Spleen (tissue), 11 donors: Measurements from ENCODE around the gene KPNA1. TPM values are rescaled to one million over a fixed set of nuclear protein-coding genes. Genes with fewer than 3 reads are reported as not detected.

Source experiments
- DNase-seq: peaks from one replicate; pipeline ENCODE4 v3.0.0-alpha.2; 2020
- H3K27ac ChIP-seq, 8 donors: fragments of 200-600 bp; sonication (generic) in 7 of 8; 1 replicate in 4 of 8; 2 replicates in 4 of 8; pipeline versions ENCODE4 v1.5.0 to v1.8.0; 2016 to 2021; ENCODE audit warnings: inconsistent platforms in 4 of 8, mild to moderate bottlenecking in 4 of 8, moderate library complexity in 1 of 8
- H3K27me3 ChIP-seq, 7 donors: fragments of 200-600 bp; sonication (generic) in 6 of 7; replicated peaks in 1 of 7; 1 replicate in 4 of 7; 2 replicates in 3 of 7; pipeline versions ENCODE4 v1.5.0 to v1.8.0; 2016 to 2021; ENCODE audit warnings: inconsistent platforms in 3 of 7, mild to moderate bottlenecking in 1 of 7
- H3K36me3 ChIP-seq, 6 donors: fragments of 200-600 bp; sonication (generic) in 5 of 6; 1 replicate in 4 of 6; 2 replicates in 2 of 6; pipeline versions ENCODE4 v1.5.0 to v1.8.0; 2016 to 2021; ENCODE audit warnings: inconsistent platforms in 2 of 6
- H3K4me1 ChIP-seq, 6 donors: fragments of 200-600 bp; sonication (generic) in 5 of 6; 1 replicate in 3 of 6; 2 replicates in 3 of 6; pipeline versions ENCODE4 v1.5.0 to v1.8.0; 2016 to 2021; ENCODE audit warnings: inconsistent platforms in 3 of 6
- H3K4me3 ChIP-seq, 8 donors: fragments of 200-600 bp; sonication (generic) in 7 of 8; 1 replicate in 4 of 8; 2 replicates in 4 of 8; pipeline versions ENCODE4 v1.5.0 to v1.8.0; 2016 to 2021; ENCODE audit warnings: inconsistent platforms in 4 of 8, mild to moderate bottlenecking in 4 of 8, moderate library complexity in 2 of 8
- H3K9me3 ChIP-seq, 8 donors: fragments of 200-600 bp; sonication (generic) in 7 of 8; 1 replicate in 4 of 8; 2 replicates in 4 of 8; pipeline versions ENCODE4 v1.5.0 to v1.8.0; 2016 to 2021; ENCODE audit warnings: inconsistent platforms in 4 of 8
- CTCF ChIP-seq, 11 experiments: fragments of 200-600 bp in 7 of 11; fragments of 450-650 bp in 4 of 11; sonication (generic) in 4 of 11; IDR thresholded peaks in 8 of 11; conservative IDR thresholded peaks in 3 of 11; 1 replicate in 7 of 11; 2 replicates in 4 of 11; pipeline versions ENCODE4 v1.4.0 to v1.8.0; 2016 to 2021; ENCODE audit warnings: antibody characterized with exemption in 11 of 11, inconsistent platforms in 4 of 11, mild to moderate bottlenecking in 1 of 11
- POLR2A ChIP-seq, 3 donors: fragments of 450-650 bp; IDR thresholded peaks; one replicate each; pipeline ENCODE4 v1.5.1; 2017; ENCODE audit warnings: antibody characterized with exemption in 3 of 3, mild to moderate bottlenecking in 1 of 3
- POLR2AphosphoS5 ChIP-seq, 3 donors: sonication (generic); formaldehyde crosslinking; IDR thresholded peaks; one replicate each; pipeline ENCODE4 v1.5.1; 2017; ENCODE audit warnings: antibody characterized with exemption in 3 of 3
- WGBS, 5 donors: extraction: QIAGEN DNeasy Blood & Tissue Kit in 3 of 5; methylation state at CpG; one replicate each; pipeline versions ENCODE4 v1.1.5 to v1.1.7; 2013 to 2018; 5-methylcytosine and 5-hydroxymethylcytosine counted together
- intact Hi-C: fragments of 100-400 bp; cut with DNase I; formaldehyde crosslinking; loops from one replicate; pipeline ENCODE4 v1.15.0; 2023; ENCODE audit warnings: low total_unique reads
- polyA plus RNA-seq, 3 donors: library from polyadenylated mRNA; stranded (reverse); fragments of 200-250 nt; gene quantifications; one replicate each; pipeline ENCODE4 v1.2.1, GENCODE V29; 2013
- total RNA-seq, 7 donors: library from RNA; depleted of rRNA in 3 of 7; stranded (reverse); fragments of >200 nt in 3 of 7; fragmentation: NEBNext Ultra II Directional in 4 of 7; extraction: Animal tissue kit (Norgen Biotek cat#: 25700) in 4 of 7; gene quantifications; one replicate each; pipeline versions ENCODE4 v1.1.0 to v1.2.1, GENCODE V29; 2016 to 2021
- donor health status: healthy with polysubstance abuse.
- donor health status: DM: no; HTN: no; CAD: no; lungs with moderate emphysema.
- donor health status: DM: no; HTN: no; CAD: no.
- donor health status: Bipolar disorder and iron deficiency.
- donor health status: healthy.
- donor health status: DM: no; HTN: no; CAD: no.
- donor health status: DM: yes; HTN: yes; CAD: no.

KPNA1 gene
- total and polyA plus RNA-seq, 10 donors, result 8.5 to 74.4 (median 45.7) TPM

DNA sequence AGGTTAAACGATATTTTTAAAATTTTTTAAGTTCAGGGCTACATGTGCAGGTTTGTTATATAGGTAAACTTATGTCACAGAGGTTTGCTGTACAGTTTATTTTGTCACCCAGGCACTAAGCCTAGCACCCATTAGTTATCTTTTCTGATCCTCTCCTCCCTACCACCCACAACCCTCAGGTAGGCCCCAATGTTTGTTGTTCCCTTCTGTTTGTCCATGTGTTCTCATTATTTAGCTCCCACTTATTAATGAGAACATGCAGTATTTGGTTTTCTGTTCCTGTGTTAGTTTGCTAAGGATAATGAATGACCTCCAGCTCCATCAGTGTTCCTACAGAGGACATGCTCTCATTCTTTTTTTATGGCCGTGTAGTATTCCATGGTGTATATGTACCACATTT, 115.8 kb downstream of the KPNA1 start:
- Histone ChIP-seq H3K9me3 (no peaks in the 10 kb centered on the region), H3K27ac (no peak overlapping the region), H3K4me1 (no peaks in the 10 kb centered on the region), H3K4me3 (no peak overlapping the region), H3K27me3 (no peaks in the 10 kb centered on the region), H3K36me3 (peaks cover 0 to 19% (median 8%) of the 10 kb centered on the region in 6 donors)
- 90 to 99% (median 97%) methylated on average over 2 of the region's 2 CpGs for WGBS, 5 donors
- DNase-seq, result no peak
- intact Hi-C loops, result no loop called here
- TF ChIP-seq POLR2AphosphoS5 (IDR thresholded peaks at IDR 0.05), result no peak
- TF ChIP-seq CTCF (IDR thresholded peaks at IDR 0.05 in 8 of 11, conservative IDR thresholded peaks at IDR 0.05 in 3 of 11), result no peak
- no peak for TF ChIP-seq POLR2A (IDR thresholded peaks at IDR 0.05)

GRCh38 chr3:122397201-122397600, 117.5 kb downstream of the KPNA1 start:
- Histone ChIP-seq H3K27ac (no peak overlapping the region), H3K4me3 (no peak overlapping the region), H3K9me3 (no peaks in the 10 kb centered on the region), H3K27me3 (no peaks in the 10 kb centered on the region), H3K36me3 (peaks cover 0 to 9% (median 0%) of the 10 kb centered on the region in 6 donors), H3K4me1 (peaks cover 0 to 9% (median 0%) of the 10 kb centered on the region in 6 donors)
- WGBS, 5 donors, result 86 to 100% (median 93%) methylated on average over 1 of the region's 1 CpG
- DNase-seq, result no peak
- TF ChIP-seq CTCF (IDR thresholded peaks at IDR 0.05 in 8 of 11, conservative IDR thresholded peaks at IDR 0.05 in 3 of 11), result no peak
- intact Hi-C loops, result no loop called here

- peaks cover 0 to 9% (median 0%) of the 10 kb centered on the region in 6 donors for H3K36me3 ChIP-seq
- TF ChIP-seq CTCF (IDR thresholded peaks at IDR 0.05 in 8 of 11, conservative IDR thresholded peaks at IDR 0.05 in 3 of 11), result no peak
- no peak for TF ChIP-seq POLR2A (IDR thresholded peaks at IDR 0.05)
- TF ChIP-seq POLR2AphosphoS5 (IDR thresholded peaks at IDR 0.05), result no peak
- no peak for DNase-seq
- H3K4me3 ChIP-seq, result no peak overlapping the region
- no peaks in the 10 kb centered on the region for H3K9me3 ChIP-seq
- H3K27ac ChIP-seq, result no peak overlapping the region
- peaks cover 0 to 9% (median 0%) of the 10 kb centered on the region in 6 donors for H3K4me1 ChIP-seq
- intact Hi-C loops, result no loop called here
- H3K27me3 ChIP-seq, result no peaks in the 10 kb centered on the region
These were observed 118.2 kb downstream of the KPNA1 start for GRCh38 chr3:122396511-122396910.

- no peak for TF ChIP-seq POLR2A (IDR thresholded peaks at IDR 0.05)
- no peak for TF ChIP-seq CTCF (IDR thresholded peaks at IDR 0.05 in 8 of 11, conservative IDR thresholded peaks at IDR 0.05 in 3 of 11)
- no peak for TF ChIP-seq POLR2AphosphoS5 (IDR thresholded peaks at IDR 0.05)
- intact Hi-C loops, result no loop called here
- Histone ChIP-seq H3K27ac (no peak overlapping the region), H3K4me1 (peaks cover 0 to 9% (median 0%) of the 10 kb centered on the region in 6 donors), H3K27me3 (no peaks in the 10 kb centered on the region), H3K36me3 (peaks cover 0 to 9% (median 0%) of the 10 kb centered on the region in 6 donors), H3K4me3 (no peak overlapping the region), H3K9me3 (no peaks in the 10 kb centered on the region)
- 63 to 66% (median 64%) methylated on average over 3 of the region's 3 CpGs for WGBS, 5 donors
- DNase-seq, result no peak
These were observed 119.2 kb downstream of the KPNA1 start for GRCh38 chr3:122395582-122395981.
